GM12872 (cell line): Measurements from ENCODE around the gene ZFYVE21.

Experiments
- TF ChIP-seq, protein P1 (sequence below): IDR thresholded peaks from 3 replicates; pipeline ENCODE4 v1.5.1; 2011; ENCODE audit warnings: low read depth, mild to moderate bottlenecking, low read length, moderate library complexity; ENCODE audit not compliant: insufficient read depth

The ZFYVE21 gene

DNA sequence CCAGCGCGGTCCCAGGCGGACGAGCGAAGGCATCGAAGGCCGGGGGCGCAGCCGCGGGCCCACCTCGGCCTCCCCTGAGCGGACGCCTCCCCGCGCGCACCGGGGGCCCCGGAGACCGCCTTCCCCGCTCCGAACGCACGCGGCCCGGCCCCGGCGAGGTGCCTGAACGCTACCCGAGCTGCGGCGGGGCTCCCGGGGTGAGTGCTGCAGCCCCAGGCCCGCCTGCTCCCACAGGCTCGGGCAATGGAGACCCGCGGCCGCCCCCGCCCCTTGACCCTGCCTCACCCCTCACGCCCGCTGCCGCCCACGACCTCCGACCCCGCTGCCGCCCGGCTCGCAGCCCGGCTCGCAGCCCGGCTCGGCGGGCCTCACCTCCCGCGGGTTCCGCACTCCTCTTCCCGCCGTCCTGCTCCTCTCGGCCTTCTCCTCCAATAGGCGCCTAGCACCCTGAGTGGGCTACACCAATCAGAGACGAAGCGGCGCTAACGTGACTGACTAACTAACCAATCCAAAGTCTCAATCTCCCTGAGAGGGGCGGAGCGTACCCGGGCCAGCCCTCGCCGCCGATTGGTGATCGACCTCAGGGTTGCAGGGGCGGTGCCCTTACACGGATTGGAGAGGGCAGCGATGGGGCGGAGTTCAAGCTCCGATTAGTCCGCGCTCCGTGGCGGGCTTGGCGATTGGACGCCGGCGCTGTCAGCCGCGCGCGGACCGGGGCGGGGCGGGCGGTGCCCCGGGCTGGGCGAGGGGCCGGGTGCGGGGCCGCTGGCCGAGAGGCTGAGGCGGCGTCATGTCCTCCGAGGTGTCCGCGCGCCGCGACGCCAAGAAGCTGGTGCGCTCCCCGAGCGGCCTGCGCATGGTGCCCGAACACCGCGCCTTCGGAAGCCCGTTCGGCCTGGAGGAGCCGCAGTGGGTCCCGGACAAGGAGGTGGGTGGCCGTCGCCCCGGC lies at the start of gene ZFYVE21, which contains the start of gene XRCC3:
Gene ZFYVE21 (plus strand): TSS at position 759 of the 949 bp plus-strand sequence. CDS start 32 bp downstream, at position 791.
Gene XRCC3 (minus strand): TSS at position 400 of the 949 bp plus-strand sequence. CDS start 4,364 bp downstream, outside the sequence.
- TF ChIP-seq, protein P1, sequence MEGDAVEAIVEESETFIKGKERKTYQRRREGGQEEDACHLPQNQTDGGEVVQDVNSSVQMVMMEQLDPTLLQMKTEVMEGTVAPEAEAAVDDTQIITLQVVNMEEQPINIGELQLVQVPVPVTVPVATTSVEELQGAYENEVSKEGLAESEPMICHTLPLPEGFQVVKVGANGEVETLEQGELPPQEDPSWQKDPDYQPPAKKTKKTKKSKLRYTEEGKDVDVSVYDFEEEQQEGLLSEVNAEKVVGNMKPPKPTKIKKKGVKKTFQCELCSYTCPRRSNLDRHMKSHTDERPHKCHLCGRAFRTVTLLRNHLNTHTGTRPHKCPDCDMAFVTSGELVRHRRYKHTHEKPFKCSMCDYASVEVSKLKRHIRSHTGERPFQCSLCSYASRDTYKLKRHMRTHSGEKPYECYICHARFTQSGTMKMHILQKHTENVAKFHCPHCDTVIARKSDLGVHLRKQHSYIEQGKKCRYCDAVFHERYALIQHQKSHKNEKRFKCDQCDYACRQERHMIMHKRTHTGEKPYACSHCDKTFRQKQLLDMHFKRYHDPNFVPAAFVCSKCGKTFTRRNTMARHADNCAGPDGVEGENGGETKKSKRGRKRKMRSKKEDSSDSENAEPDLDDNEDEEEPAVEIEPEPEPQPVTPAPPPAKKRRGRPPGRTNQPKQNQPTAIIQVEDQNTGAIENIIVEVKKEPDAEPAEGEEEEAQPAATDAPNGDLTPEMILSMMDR = no peak

DNA sequence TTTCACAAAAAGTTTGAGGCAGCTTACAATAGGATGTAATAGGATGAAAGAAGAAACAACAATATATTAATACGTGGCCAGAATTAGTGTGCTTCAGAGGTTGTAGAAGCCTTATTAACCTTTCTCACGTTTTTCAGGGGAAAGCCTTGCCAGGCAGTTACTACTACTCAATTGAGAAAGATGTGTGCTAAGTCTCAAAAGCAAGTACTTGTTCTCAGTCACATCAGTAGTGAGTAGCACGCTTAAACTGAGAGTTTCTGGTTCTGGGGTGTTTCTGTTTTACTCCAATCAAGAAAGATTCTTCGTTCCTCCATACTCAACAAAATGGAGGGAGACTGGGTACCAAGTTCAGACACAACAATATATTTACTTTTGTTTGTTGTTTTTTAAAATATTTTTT lies 47.9 kb upstream of the ZFYVE21 start:
- TF ChIP-seq, protein P1 = no peak

DNA sequence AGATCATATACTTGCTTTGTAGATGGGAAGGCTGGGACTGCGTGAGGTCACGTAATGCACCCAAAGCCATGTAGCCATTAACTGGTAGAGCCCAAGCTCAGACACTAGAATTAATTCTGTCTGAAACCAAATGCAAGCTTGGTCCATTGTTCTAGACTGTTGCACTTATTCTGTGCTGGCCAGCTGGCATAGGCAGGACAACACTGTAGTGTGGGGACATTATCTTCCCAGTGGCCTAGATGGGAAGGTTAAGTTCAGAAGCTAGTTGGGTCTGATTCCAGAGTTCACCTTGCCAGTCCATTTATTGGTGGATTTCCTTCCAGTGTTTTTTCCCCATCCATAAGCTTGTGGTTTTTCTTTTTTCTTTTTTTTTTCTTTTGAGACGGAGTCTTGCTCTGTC lies 47.5 kb upstream of the ZFYVE21 start:
- TF ChIP-seq, protein P1 = no peak

DNA sequence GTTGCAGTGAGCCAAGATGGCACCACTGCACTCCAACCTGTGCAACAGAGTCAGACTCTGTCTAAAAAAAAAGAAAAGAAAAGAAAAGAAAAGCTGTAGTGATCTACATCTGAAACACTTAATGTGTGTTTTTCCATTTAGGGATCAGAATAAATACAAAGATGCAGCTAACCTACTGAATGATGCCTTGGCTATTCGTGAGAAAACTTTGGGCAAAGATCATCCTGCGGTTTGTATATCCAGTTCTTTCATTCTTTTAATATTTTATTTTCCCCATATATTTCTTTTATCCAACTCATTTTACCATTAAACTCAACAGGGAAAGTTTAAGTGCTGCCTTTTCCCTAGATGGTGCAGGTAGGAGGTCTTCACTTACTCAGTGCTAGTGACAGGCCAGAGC lies 46.2 kb upstream of the ZFYVE21 start:
- TF ChIP-seq, protein P1 = no peak

DNA sequence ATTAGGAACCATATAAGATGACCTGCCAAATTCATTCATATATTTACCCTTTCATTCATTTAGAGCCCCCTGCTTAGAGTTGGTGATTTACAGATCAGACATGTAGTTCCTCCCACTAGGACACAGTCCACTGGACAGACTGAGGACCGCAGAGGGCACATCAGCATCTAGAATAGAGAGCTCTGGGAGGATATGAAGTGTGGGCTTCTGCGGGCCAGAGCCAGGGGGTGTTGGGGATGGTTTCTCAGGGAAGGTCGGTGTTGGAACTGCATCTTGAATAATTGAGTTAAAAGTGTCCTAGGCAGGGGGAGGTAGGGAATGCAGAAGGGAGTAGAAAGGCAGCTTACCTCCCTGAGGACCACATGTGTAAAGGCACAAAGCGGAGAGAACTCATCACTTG lies 43.7 kb upstream of the ZFYVE21 start:
- TF ChIP-seq, protein P1 = no peak

DNA sequence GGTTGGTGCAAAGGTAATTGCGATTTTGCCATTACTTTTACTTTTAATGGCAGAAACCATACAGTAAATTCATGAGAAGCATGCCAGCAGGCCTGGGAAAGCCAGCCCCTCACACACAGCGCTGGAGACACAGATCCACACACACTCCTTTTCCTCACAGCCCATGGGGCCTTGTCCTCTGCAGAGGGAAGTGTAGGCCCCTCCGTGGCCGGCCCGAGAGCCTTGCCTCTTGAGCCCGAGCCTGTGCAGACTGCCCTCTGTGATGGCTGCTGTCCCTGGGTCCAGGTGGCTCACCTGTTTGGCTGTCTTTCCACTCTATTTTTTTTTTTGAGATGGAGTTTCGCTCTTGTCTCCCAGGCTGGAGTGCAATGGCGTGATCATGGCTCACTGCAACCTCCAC lies 39.7 kb upstream of the ZFYVE21 start:
- TF ChIP-seq, protein P1 = no peak

DNA sequence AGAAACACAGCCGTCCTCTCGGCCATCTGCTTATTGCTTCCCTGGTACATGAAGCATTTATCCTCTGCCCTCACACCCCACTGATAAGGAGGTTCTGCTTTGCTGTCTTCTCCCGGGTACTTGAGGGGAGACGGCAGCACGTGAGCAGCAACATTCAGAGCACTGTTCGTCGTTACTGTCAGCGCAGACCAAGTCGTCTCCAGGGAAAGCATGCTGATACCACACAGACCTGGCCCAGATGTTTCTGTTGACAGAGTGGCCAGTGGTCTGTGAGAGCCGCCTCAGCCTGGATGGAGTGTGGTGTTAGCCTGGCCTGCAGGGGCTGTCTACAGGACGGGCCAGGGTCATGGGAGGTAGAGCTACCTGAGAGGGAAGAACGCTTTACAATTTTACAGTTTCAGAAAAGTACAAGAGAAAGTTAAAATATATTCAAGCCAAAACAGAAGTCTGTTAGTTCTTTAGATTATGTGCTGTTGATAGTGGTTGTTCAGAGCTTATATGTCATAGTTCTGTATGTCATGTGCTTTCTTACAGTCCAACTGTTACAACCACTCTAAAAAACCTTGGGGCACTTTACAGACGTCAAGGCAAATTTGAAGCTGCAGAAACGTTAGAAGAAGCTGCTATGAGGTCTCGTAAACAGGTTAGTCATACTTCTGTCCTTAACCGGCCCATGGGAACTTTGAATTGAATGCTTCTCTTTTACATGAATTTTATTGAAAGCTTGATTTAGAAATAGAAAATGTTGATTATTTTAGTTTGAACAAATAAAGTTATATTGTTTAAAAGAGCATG lies 38.5 kb upstream of the ZFYVE21 start:
- TF ChIP-seq, protein P1 = no peak
